Measurements from ENCODE around the gene TTC3.

- TF ChIP-seq CTCF (IDR thresholded peaks at IDR 0.05; ENCODE audit: insufficient read depth, low read depth, low read length) = no peak
- TF ChIP-seq EZH2 (IDR thresholded peaks at IDR 0.05; ENCODE audit: insufficient read depth, low read length) = no peak
These were observed 111.9 kb downstream of the TTC3 start for GRCh38 chr21:37184784-37185593.
